HuH-7 (cell line): ENCODE data around the gene FAM168A.
A peak's percentile ranks its signal among the peaks of the same experiment; 100 is the strongest.
"Not testable (repeated sequence)": the region's sequence is repeated elsewhere in the genome, so short reads cannot be mapped to it uniquely, and the experiment has no call there.

ENCODE experiments used
- DNase-seq: peaks from one replicate; pipeline ENCODE4 v3.0.0; 2011; ENCODE audit warnings: low spot score

FAM168A gene

GRCh38 chr11:73519266-73519665, 78.6 kb downstream of the FAM168A start:
- no peak for DNase-seq

- DNase-seq, result no peak
Observed at GRCh38 chr11:73518195-73518594, 79.7 kb downstream of the FAM168A start.

- no peak for DNase-seq
Observed at GRCh38 chr11:73516080-73516479, 81.8 kb downstream of the FAM168A start.

GRCh38 chr11:73513707-73514106, 84.2 kb downstream of the FAM168A start:
- DNase-seq, result no peak

GRCh38 chr11:73510877-73511276, 87.0 kb downstream of the FAM168A start:
- no peak for DNase-seq

- no peak for DNase-seq
Observed at GRCh38 chr11:73510106-73510505, 87.8 kb downstream of the FAM168A start.

DNA sequence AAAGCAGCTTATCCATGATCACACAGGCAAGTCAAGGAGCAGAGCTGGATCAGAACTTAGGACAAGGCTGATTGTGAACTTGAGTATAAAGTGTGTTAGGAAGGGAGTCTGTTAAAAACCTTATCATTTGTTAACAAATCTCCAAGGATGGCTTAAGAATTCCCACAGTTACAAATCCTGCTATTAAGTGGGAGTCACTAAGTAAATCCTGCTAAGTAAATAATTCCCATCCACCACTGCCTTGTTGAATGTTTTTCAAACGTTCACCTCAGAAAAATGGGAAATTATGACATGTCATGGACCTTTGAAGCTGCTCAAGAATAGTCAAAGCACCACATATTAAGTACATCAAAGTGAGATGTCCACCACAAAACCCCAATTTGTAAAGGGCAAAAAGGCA, 88.7 kb downstream of the FAM168A start:
- no peak for DNase-seq

DNA sequence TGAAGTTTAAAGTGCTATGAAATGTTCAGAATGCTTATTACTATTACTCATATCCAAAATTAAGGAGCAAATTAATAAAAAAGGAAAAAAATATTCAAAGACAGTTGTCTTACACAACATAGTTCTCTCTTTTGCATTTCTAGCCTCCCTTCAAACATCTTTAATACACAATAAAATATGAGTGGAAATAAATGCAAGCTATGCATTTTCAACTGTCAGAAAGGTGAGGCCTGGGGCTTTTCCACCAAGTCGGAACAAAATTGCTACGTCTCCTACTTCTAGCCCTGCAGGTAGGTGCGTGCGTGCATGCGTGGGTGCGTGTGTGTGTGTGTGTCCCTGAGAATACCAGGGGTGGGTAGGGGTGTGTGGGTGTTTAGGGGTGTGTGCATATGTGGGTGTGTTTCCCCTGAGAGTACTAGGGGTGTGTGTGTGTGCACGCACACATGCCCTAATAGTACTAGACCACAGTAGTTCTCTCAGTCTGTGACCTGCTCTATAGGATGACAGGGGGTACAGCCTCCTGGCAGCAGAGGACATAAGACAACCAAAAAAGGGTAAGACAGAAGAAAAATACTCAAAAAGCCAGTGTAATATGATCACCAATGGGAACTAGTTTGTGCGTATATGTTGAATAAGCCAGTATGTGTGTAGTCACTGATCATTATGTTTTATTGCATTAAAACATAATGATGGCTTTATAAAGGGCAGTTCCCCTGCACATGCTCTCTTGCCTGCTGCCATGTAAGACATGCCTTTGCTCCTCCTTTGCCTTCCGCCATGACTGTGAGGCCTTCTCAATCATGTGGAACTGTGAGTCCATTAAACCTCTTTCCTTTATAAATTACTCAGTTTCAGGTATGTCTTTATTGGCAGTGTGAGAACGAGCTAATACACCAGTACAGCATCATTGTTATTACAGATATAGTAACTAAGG, 89.4 kb downstream of the FAM168A start:
- no peak for DNase-seq

DNA sequence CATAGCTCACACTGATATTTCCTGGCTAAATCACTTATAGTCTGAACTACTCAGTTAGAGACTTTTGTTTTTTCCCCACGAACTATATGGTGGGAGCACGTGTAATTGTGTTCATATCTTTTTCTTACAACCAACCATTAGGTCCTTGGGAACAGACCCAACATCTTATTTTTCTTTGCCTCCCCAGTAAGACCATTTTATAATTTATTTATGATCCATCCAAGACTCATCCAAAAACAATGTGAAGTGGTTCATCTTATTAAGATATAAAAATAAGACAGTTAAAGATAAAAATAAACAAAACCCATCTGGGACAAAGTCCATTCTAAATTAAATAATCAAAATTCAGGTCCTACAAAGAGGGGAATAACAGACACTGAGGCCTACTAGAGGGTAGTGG, 90.8 kb downstream of the FAM168A start:
- no peak for DNase-seq

DNA sequence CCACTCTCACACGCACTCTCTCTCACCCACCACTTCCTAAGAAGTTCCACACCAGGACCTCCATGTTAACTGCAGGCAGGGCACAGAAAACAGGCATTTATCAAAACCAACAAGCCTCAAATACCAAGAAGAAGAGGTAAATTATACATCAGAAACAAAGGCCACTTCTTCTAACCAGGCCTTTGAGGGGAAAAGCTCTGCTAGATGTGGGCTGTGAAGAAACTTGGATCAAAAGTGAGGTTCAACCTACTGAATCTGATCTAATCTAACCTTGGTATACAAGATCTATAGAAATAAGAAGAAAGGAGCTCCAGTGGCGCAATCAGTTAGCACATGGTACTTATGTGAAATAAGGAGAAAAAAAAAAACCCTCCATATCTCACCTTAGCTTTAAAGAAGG, 91.9 kb downstream of the FAM168A start:
- no peak for DNase-seq

GRCh38 chr11:73498343-73498742, 99.6 kb downstream of the FAM168A start:
- DNase-seq, result no peak

GRCh38 chr11:73496134-73496533, 101.8 kb downstream of the FAM168A start:
- DNase-seq, result no peak

DNA sequence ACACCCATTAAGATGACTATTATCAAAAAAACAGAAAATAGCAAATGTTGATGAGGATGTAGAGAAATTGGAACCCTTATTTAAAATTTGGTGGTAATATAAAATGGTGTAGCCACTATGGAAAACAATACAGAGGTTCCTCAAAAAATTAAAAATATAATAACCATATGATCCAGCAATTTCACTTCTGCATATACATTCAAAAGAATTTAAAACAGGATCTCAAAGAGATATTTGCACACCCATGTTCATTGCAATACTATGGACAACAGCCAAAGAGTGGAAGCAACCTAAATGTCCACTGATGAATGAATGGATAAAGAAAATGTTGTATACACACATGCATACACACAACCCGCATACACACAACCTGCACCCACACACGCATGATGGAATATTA, 102.2 kb downstream of the FAM168A start:
- no peak for DNase-seq

DNA sequence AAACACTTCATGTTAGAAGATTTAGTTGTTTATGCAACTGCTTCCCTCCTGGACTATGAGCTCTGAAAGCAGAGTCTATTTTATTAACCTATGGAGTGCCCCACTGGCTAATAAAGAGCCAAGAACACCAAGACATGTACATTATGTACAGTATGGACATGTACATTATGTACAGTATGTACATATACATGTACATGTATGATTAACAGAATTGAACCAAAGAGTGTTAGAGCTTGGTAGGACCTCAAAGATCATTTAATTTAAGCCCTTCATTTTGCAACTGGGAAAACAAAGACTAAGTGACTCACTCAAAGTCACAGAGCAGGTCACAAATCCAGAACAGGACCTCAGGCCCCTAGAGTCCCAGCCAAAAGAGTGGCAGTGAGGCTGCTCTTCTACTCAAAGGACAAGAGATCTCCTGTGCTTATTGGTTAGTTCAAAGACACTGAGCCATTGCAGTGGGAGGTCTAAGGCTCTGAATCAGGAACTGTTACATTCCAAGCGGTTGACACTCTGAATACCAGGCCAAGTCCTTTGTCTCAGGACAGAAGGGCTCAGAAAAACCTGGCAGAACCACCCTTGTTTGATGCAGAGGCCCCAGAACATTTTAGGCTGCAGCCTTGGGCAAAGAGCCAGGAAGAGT, 103.8 kb downstream of the FAM168A start:
- no peak for DNase-seq

- DNase-seq, result no peak
Observed at GRCh38 chr11:73481626-73482025, 116.3 kb downstream of the FAM168A start.

DNA sequence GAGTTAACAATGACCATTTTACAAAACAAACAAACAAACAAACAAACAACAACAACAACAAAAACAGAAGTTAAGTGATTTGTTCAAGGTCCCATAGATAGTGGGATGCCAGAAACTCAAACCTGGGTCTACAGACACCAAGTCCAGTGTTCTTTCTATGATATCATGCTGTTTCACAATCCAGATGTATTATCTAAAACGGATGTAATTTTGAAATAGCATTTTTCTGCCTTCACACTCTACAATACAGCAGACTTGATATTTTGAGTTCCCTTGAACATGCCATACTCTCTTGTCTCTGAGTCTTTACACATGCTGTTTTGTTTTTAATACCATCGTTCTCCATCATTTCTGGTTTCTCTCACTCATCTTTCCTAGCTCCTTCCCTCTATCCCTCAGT, 117.2 kb downstream of the FAM168A start:
- DNase-seq, result no peak

DNA sequence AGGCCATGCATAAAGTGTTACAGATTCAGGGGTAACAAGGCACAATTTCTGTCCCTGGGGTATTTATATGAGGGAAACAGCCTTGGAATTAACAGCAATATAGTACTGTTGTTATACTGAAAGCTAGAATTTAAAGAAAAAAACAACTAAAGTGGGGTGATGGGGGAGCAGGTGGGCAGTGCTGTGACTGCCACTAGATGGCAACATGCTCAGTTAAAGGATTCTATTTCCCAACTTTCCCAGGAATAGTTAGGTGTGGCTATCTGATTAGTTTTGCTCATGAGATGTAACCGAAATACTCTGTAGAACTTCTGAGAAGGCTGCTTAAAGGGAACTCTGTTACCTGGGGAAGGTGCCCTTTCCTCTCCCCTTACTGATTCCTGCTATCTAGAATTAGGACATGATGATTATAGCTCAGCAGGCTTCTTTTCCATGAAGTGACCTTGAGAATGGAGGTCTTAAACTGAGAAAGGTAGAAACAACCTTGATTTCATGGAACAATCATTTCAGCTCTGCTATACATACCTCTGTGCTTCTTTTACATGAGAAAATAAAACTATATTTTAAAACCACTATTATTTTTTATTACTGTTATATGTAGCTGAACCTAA, 119.1 kb downstream of the FAM168A start:
- DNase-seq, result peak; percentile 38

- no peak for DNase-seq
Observed at GRCh38 chr11:73477518-73477917, 120.4 kb downstream of the FAM168A start.

- DNase-seq, result no peak
Observed at GRCh38 chr11:73475549-73476095, 122.3 kb downstream of the FAM168A start.

GRCh38 chr11:73473252-73473651, 124.7 kb downstream of the FAM168A start:
- DNase-seq, result no peak

DNA sequence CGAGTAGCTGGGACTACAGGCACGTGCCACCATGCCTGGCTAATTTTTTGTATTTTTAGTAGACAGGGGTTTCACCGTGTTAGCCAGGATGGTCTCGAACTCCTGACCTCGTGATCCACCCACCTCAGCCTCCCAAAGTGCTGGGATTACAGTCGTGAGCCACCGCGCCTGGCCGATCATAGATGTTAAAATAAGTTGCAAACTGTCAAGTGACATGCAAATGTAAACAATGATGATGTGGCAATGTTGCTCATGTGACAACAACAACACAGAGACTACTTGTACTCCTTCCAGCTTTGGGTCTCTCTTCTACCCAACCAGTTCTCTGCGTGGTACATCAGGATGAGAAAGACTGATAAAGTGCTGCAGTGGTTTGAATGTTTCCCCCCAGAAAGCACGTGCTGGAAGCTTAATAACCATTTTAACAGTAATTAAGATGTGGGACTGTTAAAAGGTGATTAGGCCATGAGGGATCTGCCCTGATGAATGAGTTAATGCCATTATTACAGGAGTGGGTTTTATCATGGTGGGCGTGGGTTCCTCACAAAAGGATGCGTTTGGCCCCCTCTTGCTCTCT, 127.8 kb downstream of the FAM168A start:
- not testable (repeated sequence) for DNase-seq

- DNase-seq, result no peak
Observed at GRCh38 chr11:73469401-73469800, 128.5 kb downstream of the FAM168A start.
